Astrocyte of the cerebellum (primary cell): ENCODE data around the gene SELENOI.
"Not testable (repeated sequence)": the region's sequence is repeated elsewhere in the genome, so short reads cannot be mapped to it uniquely, and the experiment has no call there.

ENCODE experiments used
- DNase-seq: peaks from one replicate; pipeline ENCODE4 v3.0.0-alpha.2; 2011; ENCODE audit warnings: low read depth
- H3K4me3 ChIP-seq: 2 replicates; pipeline ENCODE4 v1.5.1; 2011; ENCODE audit warnings: mild to moderate bottlenecking, low read depth, low read length, moderate library complexity
- in situ Hi-C: cut with HindIII; loops from 2 replicates; pipeline ENCODE4 v1.10.0; 2017; ENCODE audit warnings: low sequenced_read_pairs
- TF ChIP-seq, protein P1 (sequence below): IDR thresholded peaks from 2 replicates; pipeline ENCODE4 v1.5.1; 2012; ENCODE audit warnings: low read length, low read depth, moderate library complexity, mild to moderate bottlenecking; ENCODE audit errors: missing control alignments

Gene SELENOI

GRCh38 chr2:26316041-26316440 lies 29.9 kb upstream of the SELENOI start:
- no peak overlapping the region for H3K4me3 ChIP-seq
- in situ Hi-C loops: no loop called here
- DNase-seq: no peak
- TF ChIP-seq, protein P1, sequence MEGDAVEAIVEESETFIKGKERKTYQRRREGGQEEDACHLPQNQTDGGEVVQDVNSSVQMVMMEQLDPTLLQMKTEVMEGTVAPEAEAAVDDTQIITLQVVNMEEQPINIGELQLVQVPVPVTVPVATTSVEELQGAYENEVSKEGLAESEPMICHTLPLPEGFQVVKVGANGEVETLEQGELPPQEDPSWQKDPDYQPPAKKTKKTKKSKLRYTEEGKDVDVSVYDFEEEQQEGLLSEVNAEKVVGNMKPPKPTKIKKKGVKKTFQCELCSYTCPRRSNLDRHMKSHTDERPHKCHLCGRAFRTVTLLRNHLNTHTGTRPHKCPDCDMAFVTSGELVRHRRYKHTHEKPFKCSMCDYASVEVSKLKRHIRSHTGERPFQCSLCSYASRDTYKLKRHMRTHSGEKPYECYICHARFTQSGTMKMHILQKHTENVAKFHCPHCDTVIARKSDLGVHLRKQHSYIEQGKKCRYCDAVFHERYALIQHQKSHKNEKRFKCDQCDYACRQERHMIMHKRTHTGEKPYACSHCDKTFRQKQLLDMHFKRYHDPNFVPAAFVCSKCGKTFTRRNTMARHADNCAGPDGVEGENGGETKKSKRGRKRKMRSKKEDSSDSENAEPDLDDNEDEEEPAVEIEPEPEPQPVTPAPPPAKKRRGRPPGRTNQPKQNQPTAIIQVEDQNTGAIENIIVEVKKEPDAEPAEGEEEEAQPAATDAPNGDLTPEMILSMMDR: no peak

DNA sequence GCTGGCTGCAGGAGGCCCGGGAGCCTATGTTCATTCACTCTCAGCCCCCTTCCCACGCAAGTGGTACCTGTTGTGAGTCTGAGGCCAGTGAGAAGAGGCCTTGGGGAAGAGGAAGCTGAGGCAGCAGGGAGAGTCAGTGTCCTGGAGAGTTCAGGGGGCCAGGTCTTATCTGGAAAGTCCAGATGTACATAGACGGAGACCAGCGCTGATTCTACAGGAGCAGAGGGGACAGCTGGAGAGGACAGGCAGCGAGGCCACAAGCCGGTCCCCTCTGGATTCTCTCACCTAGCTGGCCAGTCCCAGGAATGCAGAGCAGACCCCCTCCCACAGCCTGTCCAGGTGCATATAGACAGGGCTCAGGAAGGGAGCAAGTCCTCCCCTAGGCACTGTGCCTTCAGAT lies 29.1 kb upstream of the SELENOI start:
- H3K4me3 ChIP-seq: no peak overlapping the region
- TF ChIP-seq, protein P1: no peak
- in situ Hi-C loops: no loop called here
- DNase-seq: no peak

DNA sequence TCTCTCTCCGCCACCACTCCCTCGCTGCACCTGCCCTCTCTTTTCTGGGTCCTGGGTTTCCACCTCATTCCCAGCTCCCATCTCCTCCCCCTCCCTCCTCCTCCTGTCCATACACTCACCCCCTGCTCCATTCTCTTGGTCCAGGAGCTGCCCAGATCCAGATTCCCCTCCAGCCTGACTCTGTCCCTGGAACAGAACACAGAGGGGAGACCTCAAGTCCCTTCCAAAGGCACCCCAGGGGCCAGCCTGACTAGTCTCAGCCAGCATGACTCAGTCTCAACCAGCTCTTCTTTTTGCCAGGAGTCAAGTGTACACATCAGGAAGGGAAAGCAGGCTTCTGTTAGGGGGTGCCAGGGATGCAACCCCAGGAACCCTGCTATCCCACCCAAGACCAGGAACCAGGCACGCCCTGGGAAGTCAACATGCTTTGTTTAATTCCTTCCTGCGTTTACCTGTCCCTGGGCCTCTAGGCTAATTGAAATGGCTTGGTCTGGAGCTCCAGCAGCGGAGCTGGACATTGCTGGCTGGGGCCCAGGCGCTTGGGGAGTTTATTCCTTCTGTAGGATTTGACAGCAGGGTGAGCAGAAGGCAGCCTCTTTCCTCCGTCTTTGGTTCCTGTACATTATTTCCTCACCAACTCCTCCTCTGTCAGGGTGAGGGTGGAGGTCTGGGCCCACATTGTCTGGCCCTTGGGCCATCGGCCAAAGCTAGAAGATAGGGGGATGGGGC lies 28.4 kb upstream of the SELENOI start:
- in situ Hi-C loops: no loop called here
- DNase-seq: no peak
- TF ChIP-seq, protein P1: no peak
- H3K4me3 ChIP-seq: no peak overlapping the region

DNA sequence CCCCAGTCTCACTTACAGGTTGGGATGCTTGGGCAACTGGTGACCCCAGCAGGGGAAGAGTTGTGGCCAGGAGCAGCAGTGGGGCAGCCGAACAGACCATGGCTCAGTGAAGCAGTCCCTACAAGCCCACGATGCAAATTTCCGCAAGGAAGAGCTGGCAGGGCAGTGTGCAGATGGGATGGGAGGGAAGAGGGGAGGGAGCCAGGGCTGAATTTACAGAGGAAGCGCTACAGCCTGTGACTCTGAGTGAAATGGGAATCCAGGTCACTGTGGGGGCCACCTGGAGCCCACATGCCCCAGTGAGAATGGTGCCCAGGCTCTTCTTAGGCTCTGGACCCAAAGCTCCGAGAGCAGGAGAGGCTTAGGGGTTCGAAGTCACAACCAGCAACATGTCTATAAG lies 27.0 kb upstream of the SELENOI start:
- H3K4me3 ChIP-seq: no peak overlapping the region
- no peak for DNase-seq
- TF ChIP-seq, protein P1: no peak
- in situ Hi-C loops: no loop called here

DNA sequence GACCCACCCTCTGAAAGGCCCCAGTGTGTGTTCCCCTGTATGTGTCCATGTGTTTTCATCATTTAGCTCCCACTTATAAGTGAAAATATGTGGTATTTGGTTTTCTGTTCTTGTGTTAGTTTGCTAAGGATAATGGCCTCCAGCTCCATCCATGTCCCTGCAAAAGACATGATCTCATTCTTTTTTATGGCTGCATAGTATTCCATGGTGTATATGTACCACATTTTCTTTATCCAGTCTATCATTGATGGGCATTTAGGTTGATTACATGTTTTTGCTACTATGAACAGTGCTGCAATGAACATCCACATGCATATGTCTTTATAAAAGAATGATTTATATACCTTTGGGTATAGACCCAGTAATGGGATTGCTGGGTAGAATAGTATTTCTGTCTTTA lies 21.5 kb upstream of the SELENOI start:
- DNase-seq: not testable (repeated sequence)

DNA sequence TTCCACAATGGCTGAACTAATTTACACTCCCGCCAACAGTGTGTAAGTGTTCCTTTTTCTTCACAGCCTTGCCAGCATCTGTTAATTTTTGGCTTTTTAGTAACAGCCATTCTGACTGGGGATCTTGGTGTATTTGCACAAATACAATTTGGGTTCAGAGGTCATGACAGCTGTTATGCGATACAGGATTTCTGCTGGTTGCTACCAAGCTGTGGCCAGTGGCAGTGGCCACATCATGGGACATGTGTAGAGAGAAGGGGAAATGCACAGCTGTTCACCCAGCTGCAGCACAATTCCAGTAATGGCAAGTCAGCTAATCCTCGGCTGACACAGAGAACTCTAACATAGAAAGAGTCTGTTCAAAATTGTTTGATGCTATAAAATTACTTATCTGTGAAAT lies 21.0 kb upstream of the SELENOI start:
- DNase-seq: no peak
- in situ Hi-C loops: no loop called here
- TF ChIP-seq, protein P1: no peak
- no peak overlapping the region for H3K4me3 ChIP-seq

More for the DNA sequence above, 21.5 kb upstream of the SELENOI start:
- in situ Hi-C loops, H3K4me3 ChIP-seq: not testable (repeated sequence)

GRCh38 chr2:26325851-26326250 lies 20.1 kb upstream of the SELENOI start:
- no peak overlapping the region for H3K4me3 ChIP-seq
- no peak for DNase-seq
- in situ Hi-C loops: no loop called here
- TF ChIP-seq, protein P1: no peak
